ENCODE measurements around the gene APOBEC2. TPM values are rescaled to one million over a fixed set of nuclear protein-coding genes. Genes with fewer than 3 reads are reported as not detected.

Gene APOBEC2
- total and polyA plus RNA-seq, 9 of the 15 experiments (the other 6 are each of a cell fraction or from before 2014, with no cell fraction given) = 0.25 to 1.6 TPM; not detected in 7

- no peaks in the 10 kb centered on the region for H3K9me3 ChIP-seq (replicated peaks; ENCODE audit: control insufficient read depth, insufficient read depth, low read depth, low read length)
- no peaks in the 10 kb centered on the region for H3K79me2 ChIP-seq (ENCODE audit: control insufficient read depth, insufficient read depth, low read length)
- FAIRE-seq (no peak), DNase-seq (ENCODE audit: extremely low read depth in 1 of 4, low spot score in 3 of 4) (peak in 2 of 4 experiments; percentile 37 to 46), ATAC-seq (no peak)
- no peak overlapping the region for H3K27ac ChIP-seq (ENCODE audit: extremely low read depth, low read depth, low read length)
- no peak overlapping the region for H3K4me2 ChIP-seq (ENCODE audit: insufficient read depth, low read length)
- TF ChIP-seq MED1 (CRISPR knock-in tag; IDR thresholded peaks at IDR 0.05; ENCODE audit: borderline replicate concordance) = no peak
- no peak for TF ChIP-seq TCF7 (IDR thresholded peaks at IDR 0.05; ENCODE audit: borderline replicate concordance)
- no peak for TF ChIP-seq ID3 (CRISPR knock-in tag; IDR thresholded peaks at IDR 0.05)
- no peak for TF ChIP-seq ID3 (tag; IDR thresholded peaks at IDR 0.05)
- TF ChIP-seq OTX1 (CRISPR knock-in tag; IDR thresholded peaks at IDR 0.05) = no peak
- no peak for TF ChIP-seq ZC3H8 (IDR thresholded peaks at IDR 0.05)
- no peak for TF ChIP-seq KDM4B (IDR thresholded peaks at IDR 0.05; ENCODE audit: borderline replicate concordance in 2 of 2, low read depth in 1 of 2)
- TF ChIP-seq ATF1 (CRISPR knock-in tag; IDR thresholded peaks at IDR 0.05) = no peak
- no peak for TF ChIP-seq ATF1 (tag; IDR thresholded peaks at IDR 0.05)
- TF ChIP-seq SRSF3 (IDR thresholded peaks at IDR 0.05; ENCODE audit: insufficient read depth, low read length) = no peak
- TF ChIP-seq HIVEP1 (CRISPR knock-in tag; IDR thresholded peaks at IDR 0.05) = no peak
- 0 out of 2 replicates have a peak, but pooled peaks have one; percentile 17 for TF ChIP-seq FOSL1 (tag; conservative IDR thresholded peaks at IDR 0.05)
- peak; percentile 84 for TF ChIP-seq ZNF263 (CRISPR knock-in tag; IDR thresholded peaks at IDR 0.05; ENCODE audit: borderline replicate concordance)
- TF ChIP-seq ZNF212 (CRISPR knock-in tag; IDR thresholded peaks at IDR 0.05) = no peak
- TF ChIP-seq EWSR1 (IDR thresholded peaks at IDR 0.05; ENCODE audit: borderline replicate concordance, low read depth, partially characterized antibody) = no peak
- H3K9me1 ChIP-seq (ENCODE audit: control insufficient read depth, insufficient read depth, low read length) = peaks cover 3% of the 10 kb centered on the region
- ChIA-PET POLR2A (interaction anchor here (0.7 to 3.7 kb wide), 2 partner anchors 11 to 14 kb away, joined by 3 to 11 read pairs; no protein-coding TSS in a partner anchor), CTCF (ENCODE audit: low intra/inter-chr PET ratio) (no interaction called here)
- H3K4me1 ChIP-seq (replicated peaks in 1 of 2; ENCODE audit: control insufficient read depth in 2 of 2, insufficient read depth in 2 of 2, low read length in 2 of 2) = peaks cover 0 to 9% of the 10 kb centered on the region in 2 experiments; a peak in 3 of 5 replicates
- 0% methylated on average over 1 of the region's 1 CpG for WGBS (ENCODE audit: insufficient coverage, low coverage, missing lambda C conversion rate)
- no TSS peak for BruUV-seq (replicated peaks)
- H3K4me3 ChIP-seq = no peak overlapping the region
- no peaks in the 10 kb centered on the region for H3K36me3 ChIP-seq (ENCODE audit: control insufficient read depth, insufficient read depth, low read length)
- in situ Hi-C loops (cut with MboI) = loop anchor here (25.0 kb wide), 1 partner anchor 1679 kb away; no protein-coding TSS in a partner anchor
- H3K27me3 ChIP-seq (ENCODE audit: control insufficient read depth in 2 of 2, insufficient read depth in 2 of 2, low read length in 2 of 2) = peaks cover 0 to 8% of the 10 kb centered on the region in 2 experiments; a peak in 1 of 5 replicates
- H2AFZ ChIP-seq (ENCODE audit: low read depth, low read length) = no peak overlapping the region
- H3K9ac ChIP-seq (ENCODE audit: insufficient read depth in 1 of 2, low read depth in 2 of 2, low read length in 2 of 2) = no peak overlapping the region
- peaks cover 7% of the 10 kb centered on the region; the same call in 1 of the 2 replicates for H4K20me1 ChIP-seq (replicated peaks; ENCODE audit: control insufficient read depth, insufficient read depth, low read length)
- intact Hi-C loops (cut with micrococcal nuclease) = no loop called here
Measured at GRCh38 chr6:41040940-41041536, 12.0 kb upstream of the APOBEC2 start.

Data from K562 (cell line).